CD4-positive, alpha-beta T cell treated with Interleukin-17A for 1 hour (primary cell): ENCODE results near the gene CYCS.

Source experiments
- DNase-seq: peaks from one replicate; pipeline ENCODE4 v3.0.0-alpha.2; 2020

CYCS gene

GRCh38 chr7:25125137-25125946 lies at the start of gene CYCS:
Gene CYCS (minus strand): TSS chr7:25125260. CDS start chr7:25124119, 1,141 bp downstream.
- DNase-seq, result peak; percentile 100

- DNase-seq, result no peak
Observed at GRCh38 chr7:25173184-25173583, 48.1 kb upstream of the CYCS start.

DNA sequence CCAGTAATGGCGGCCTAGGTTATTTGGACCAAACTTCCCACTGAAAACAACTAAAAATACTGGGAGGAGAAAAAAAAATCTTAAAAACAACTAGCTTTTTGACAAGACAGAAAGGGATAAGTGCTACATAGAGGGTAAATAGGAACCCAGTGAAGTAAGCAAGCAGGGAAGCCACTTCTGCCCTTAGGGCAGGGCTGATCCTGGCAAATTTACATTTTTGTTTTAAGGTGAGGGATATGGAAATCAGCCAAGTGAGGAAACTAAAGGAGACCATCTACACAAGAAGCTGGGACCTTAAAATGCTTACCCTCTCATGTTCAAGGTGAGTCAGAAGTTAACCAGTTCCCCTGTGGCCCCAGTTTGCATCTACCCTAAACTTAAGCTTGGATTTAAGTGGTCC lies 46.5 kb upstream of the CYCS start:
- no peak for DNase-seq

DNA sequence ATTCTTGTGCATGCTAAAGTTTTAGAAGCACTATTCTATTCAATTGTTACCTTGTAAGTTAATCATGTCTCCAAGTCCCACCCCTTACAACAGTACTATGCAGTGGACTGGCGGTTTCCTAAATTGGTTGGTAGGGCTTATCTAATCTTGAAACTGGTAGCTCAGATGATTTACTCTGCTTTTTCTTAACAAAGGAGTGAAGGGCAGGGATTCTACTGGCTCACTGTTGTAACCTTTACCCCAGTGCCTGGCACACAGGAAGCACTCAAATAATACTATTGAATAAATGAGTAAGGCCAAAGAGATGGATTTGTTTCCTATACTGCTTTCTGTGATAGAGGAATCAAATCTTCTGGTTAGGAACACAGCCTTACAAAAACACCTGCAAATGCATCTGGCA lies 46.0 kb upstream of the CYCS start:
- DNase-seq, result no peak

GRCh38 chr7:25169683-25170082 lies 44.6 kb upstream of the CYCS start:
- no peak for DNase-seq

DNA sequence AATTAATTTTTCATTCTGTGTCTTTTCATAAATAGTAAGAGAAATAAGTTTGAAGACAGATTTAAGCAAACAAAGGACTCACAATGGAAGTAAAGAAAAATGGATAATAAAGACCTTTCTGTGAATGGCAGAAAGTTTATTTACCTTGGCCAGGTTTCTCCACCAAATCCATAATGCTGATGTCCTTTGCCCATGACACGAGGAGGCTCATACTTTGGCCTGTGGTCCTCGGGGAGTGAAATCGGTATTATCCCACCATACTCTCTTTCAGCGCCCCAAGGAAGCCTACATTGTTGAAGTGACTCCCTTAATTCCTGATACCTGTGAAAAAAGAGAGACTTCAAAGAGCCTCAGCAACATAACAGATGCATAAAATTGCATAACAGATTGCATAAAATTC lies 43.1 kb upstream of the CYCS start:
- DNase-seq, result no peak

DNA sequence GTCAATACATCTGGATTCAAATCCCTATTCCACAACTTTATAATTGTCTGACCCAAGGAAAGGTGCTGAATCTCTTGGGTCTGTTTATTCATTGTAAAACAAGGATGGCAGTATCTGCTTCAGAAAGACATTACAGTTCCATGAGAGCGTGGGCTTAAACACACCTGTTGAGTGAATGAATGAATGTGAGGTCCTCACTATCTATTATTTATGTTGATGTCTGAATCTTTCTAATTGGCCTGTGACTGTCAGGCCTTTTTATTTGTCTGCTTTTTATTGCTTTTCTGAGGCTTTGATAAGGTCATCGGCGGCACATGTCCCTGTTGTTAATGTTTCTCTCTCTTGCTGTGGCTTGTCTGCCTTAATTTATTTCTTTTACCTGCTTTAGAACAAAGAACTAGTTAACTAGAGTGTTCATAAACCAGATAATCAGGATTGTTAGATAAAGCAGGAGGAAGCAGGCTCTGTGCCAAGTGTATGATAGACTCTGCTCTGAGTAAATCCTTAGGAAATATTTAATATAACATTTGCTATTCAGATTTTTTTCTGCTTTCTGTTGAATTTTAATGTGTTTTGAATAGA lies 42.3 kb upstream of the CYCS start:
- no peak for DNase-seq

DNA sequence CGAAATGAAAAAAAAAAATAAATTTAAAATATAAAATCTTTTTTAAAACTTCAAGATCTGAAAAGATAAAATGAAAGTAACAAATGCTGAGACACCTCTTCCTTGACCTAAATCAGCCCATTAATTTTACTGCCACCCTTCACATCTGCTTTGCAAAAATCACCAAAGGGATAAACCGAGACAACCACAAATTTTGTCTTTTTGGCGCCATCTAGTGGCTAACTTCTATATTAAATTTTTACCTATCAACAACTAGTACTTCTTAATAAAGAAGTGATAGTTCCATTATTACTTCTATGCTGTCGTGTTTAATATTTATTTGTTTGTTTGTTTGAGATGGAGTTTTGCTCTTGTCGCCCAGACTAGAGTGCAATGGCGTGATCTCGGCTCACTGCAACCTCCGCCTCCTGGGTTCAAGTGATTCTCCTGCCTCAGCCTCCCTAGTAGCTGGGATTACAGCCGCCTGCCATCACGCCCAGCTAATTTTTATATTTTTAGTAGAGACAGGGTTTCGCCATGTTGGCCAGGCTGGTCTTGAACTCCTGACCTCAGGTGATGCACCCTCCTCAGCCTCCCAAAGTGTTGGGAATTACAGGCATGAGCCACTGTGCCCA lies 35.0 kb upstream of the CYCS start:
- peak; percentile 76 for DNase-seq

- DNase-seq, result no peak
Observed at GRCh38 chr7:25158966-25159365, 33.9 kb upstream of the CYCS start.

DNA sequence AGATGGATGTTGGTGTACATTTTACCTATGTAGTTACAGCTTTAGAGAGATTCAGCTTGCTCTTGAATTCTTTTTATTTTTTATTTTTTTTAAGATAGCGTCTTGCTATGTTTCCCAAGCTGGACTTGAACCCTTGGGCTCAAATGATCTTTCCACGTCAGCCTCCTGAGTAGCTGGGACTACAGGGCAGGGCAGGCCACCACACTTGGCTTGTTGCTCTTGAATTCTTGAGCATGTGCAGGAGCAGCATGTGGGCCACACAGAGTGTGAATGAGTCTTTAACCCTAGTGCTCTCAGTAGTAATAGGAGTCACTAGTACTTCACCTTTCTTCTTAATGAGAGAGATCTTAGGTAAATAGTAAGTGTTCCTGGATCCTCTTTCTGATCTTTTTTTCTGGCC lies 26.7 kb upstream of the CYCS start:
- no peak for DNase-seq

GRCh38 chr7:25149836-25150235 lies 24.8 kb upstream of the CYCS start:
- DNase-seq, result no peak

DNA sequence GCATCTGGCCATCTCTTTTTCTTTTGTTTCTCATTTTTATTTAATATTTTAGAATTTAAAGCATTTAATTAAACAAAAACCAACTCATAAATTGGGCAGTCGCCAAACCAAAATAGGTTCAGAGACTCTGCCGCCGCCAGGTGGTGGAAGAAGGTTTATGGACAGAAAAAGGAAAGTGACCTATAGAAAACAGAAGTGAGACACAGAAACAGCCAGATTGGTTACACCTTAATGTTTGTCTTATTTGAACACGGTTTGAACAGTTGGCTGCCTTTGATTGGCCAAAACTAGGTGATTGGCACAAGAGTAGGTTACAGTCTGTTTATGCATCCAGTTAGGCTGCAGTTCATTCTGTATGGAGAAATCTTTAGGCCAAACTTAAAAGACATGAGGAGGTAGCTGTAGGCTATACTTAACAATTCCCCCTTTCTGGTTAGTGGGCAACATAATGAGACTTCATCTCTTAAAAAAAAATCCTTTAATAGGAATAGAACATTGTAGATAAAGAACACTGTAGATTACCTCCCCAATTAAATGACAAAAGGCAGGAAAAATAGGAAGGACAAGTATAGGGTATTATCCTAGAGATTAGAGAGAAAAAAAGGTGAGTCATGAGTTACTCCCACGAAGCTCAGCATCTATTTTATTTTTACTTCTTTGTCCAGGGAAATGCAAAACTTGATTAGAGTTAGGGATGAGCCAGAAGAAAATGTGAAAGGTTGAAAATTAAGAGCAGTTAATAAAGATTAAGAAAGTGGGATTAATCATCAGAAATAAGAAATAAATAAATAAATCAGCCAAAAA lies 23.9 kb upstream of the CYCS start:
- no peak for DNase-seq

- DNase-seq, result no peak
Observed at GRCh38 chr7:25143763-25144162, 18.7 kb upstream of the CYCS start.

GRCh38 chr7:25139536-25139935 lies 14.5 kb upstream of the CYCS start:
- DNase-seq, result no peak

DNA sequence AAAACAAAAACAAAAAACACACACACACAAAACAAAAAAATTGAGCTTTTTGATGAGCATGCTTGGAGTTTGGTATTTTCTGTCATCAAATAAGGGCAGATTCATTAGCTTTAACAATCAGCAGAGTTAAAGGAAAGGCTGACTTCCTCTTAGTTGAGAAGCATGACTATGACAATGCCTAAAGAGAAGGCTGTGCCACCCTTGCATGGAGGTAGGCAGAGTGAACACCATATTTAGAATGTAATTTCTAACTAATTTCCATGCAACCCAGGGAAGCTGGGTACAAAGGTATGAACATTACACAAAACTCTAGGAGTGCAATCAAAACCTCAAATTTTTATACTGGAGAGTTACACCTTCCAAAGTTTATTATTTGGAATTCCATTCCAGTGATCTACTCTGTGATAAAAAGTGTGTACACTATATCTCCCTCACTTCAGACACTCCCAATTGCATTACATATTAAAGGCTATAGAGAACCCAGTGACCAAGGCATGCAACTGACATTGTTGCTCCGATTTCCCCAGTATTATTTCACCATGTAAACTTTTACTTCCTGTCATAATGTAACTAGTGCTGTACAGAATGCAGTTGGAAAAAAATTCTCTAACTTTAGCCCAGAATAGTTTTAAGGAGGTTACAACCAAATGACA lies 9.4 kb upstream of the CYCS start:
- no peak for DNase-seq

GRCh38 chr7:25132430-25132829 lies 7.4 kb upstream of the CYCS start:
- DNase-seq, result no peak

GRCh38 chr7:25126751-25127150 lies 1.7 kb upstream of the CYCS start:
- DNase-seq, result no peak

DNA sequence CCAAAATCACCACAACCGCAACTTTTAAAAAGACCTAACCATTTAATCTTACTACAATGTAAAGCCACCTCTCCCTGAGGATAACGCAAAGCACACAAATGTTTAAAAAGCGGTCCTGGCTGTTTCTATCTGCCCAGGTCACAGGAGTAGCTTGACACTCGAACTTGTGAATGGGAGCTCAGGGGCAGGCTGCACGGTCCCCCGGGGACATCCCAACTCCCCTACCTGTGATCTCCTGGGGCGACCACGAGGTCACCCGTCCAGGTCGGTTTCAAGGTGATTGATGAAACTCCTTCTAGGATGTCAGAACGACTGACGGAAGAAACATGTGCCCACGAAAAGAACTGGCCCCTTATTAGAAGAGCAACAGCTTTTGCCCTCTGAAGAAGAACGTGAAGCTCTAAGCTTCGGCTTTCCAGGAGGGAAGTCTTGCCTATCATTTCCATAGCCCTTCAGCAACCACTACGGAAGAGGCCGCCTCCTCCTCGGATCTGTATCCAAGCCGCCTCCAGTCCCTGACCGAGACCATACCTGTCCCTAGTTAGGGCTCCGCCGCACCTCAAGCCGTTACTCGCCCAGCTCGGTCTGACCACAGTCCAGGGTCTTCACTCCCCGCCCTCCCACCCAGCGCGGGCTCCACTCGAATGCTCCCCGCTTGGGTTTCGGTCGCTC lies 459 bp downstream of the CYCS start:
- peak; percentile 34 for DNase-seq

DNA sequence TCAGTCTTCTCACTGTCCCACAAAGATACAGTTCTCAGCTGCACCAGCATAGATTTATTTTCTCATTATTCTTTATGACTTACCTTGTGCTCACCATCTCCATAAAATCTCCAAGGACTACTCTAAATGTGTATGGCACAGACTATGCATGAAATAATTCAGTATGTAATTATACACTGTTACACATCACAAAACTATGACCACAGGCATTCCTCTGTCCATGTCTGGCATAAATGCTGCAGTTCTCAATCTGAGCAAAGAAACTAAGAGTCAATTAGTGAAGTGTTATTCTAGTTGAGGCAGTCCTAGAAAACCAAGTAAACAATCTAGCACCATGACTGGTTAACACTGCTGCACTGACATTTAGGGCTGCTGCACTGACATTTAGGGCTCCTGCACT lies 2.7 kb downstream of the CYCS start:
- DNase-seq, result no peak

DNA sequence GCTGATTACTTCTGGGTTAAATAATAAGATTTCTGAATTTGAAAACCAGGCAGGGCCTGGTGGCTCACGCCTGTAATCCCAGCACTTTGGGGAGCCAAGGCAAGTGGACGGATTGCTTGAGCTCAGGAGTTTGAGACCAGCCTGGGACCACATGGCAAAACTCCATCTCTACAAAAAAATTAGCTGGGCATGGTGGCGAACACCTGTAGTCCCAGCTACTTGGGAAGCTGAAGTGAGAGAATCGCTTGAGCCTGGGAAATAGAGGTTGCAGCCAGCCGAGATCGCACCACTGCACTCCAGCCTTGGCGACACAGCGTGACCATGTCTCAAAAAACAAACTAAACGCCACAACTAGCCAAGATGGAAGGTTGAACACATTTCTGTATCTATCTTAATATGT lies 3.5 kb downstream of the CYCS start:
- DNase-seq, result no peak

GRCh38 chr7:25119102-25119501 lies 6.0 kb downstream of the CYCS start:
- no peak for DNase-seq

DNA sequence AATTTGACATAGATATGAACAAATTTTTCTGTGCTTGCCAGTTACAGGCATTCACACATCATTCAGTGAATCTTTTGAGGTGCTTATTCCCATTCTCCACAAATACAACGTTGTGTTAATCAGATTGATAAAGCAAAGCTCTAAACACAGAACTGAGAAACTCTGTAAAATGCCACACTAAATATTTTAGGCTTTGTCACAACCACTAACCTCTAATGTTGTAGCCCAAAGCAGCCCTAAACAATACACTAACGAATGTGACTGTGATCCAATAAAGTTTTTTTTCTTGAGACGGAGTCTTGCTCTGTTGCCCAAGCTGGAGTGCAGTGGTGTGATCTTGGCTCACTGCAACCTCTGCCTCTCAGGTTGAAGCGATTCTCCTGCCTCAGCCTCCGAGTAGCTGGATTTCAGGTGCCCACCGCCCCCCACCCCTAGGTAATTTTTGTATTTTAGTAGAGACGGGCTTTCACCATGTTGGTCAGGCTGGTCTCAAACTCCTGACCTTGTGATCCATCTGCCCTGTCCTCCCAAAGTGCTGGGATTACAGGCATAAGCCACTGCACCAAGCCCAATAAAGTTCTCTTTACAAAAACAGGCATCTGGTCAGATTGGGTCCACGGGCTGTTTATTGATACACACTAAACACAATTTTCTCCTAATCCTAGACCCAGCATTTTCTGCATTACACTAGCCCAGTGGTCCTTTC lies 6.9 kb downstream of the CYCS start:
- DNase-seq, result peak; percentile 20
